ENCODE results near the gene FARS2. TPM values are rescaled to one million over a fixed set of nuclear protein-coding genes. Genes with fewer than 3 reads are reported as not detected.

The FARS2 gene
- total and polyA plus RNA-seq, 12 donors: 7.6 to 22.4 (median 20.8) TPM

DNA sequence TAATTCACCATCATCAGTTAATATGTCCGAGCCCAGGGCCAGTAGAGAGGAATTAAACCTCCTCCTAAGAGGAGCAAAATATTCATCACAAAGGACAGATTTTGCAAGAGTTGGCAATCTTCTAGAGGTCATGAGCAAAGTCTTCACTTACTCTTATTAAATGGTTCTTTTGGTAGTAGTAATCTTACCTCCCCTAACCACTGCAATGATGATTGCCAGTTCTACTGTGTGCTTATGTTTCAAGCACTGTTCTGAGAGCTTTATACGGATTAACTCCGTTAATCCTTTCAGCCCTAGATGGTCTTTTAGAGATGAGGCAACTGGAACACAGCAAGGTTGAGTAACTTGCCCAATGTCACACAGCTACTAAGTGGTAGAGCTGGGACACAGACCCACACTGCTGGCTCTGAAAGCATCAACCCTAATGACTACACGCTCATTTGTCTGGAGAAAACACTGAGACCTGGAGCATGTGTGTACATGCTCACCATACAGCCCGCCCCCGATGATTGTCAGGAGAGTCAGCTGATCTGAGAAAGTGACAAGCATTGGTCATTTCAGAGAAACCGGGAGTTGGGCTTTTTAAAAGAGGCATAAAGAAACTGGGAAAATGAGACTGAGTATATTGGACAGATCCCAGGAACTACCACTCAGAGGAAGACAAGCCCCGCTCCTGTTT lies 469.4 kb downstream of the FARS2 start:
- Histone ChIP-seq H3K27ac (no peak overlapping the region), H3K27me3 (no peaks in the 10 kb centered on the region), H3K9me3 (no peaks in the 10 kb centered on the region), H3K4me3 (no peak overlapping the region), H3K4me1 (peaks cover 0 to 11% (median 0%) of the 10 kb centered on the region in 9 donors), H3K36me3 (no peaks in the 10 kb centered on the region)
- no peak for DNase-seq
- intact Hi-C loops (cut with DNase I): no loop called here
- 95 to 98% methylated on average over 8 of the region's 8 CpGs for WGBS, 2 donors
- TF ChIP-seq, protein P1, sequence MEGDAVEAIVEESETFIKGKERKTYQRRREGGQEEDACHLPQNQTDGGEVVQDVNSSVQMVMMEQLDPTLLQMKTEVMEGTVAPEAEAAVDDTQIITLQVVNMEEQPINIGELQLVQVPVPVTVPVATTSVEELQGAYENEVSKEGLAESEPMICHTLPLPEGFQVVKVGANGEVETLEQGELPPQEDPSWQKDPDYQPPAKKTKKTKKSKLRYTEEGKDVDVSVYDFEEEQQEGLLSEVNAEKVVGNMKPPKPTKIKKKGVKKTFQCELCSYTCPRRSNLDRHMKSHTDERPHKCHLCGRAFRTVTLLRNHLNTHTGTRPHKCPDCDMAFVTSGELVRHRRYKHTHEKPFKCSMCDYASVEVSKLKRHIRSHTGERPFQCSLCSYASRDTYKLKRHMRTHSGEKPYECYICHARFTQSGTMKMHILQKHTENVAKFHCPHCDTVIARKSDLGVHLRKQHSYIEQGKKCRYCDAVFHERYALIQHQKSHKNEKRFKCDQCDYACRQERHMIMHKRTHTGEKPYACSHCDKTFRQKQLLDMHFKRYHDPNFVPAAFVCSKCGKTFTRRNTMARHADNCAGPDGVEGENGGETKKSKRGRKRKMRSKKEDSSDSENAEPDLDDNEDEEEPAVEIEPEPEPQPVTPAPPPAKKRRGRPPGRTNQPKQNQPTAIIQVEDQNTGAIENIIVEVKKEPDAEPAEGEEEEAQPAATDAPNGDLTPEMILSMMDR (IDR thresholded peaks at IDR 0.05): no peak
- ATAC-seq: no peak

DNA sequence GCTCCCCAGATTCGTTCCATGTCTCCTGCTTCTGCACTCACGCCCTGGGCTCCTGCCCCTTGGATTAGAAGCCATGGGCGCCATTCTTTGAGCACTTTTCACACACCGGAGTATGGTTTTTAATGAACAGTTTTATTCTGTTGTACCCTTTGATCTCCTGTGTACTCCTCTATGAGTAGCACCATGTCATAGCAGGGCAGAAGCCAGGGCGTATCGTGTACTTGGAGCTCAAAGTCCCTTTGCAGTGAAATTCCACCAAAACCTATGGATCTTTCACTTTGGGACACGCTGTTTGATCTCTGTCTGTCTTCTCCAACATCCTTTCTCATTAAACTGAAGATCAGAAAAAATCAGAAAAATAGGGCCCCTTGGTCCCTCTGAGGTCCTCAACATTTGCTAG lies 470.1 kb downstream of the FARS2 start:
- no peak for DNase-seq
- TF ChIP-seq, protein P1 (IDR thresholded peaks at IDR 0.05): no peak
- peaks cover 0 to 11% (median 0%) of the 10 kb centered on the region in 9 donors for H3K4me1 ChIP-seq
- intact Hi-C loops (cut with DNase I): no loop called here
- no peak overlapping the region for H3K27ac ChIP-seq
- H3K36me3 ChIP-seq: no peaks in the 10 kb centered on the region
- H3K27me3 ChIP-seq: no peaks in the 10 kb centered on the region
- ATAC-seq: no peak
- WGBS, 2 donors: 98 to 99% methylated on average over 7 of the region's 7 CpGs
- no peaks in the 10 kb centered on the region for H3K9me3 ChIP-seq
- H3K4me3 ChIP-seq: no peak overlapping the region

DNA sequence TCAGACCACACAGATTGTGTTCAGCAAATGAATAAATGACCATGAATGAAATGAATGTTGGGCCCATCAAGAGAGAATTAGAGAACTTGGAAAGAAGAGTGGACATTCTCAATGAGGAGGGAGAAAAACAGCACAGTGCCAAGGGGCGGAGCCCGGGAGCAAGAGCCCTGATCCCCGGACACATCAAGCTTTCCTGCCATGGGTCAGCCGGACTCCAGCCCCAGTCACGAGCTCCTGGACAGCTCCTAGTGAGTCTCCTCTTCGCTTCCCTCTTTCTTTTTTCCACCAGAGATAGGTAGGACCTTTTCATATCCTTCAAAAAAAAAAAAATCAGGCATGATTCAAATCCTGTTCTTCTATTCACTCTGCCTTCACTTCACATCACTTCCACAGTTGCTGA lies 471.2 kb downstream of the FARS2 start:
- H3K4me3 ChIP-seq: no peak overlapping the region
- no peak overlapping the region for H3K27ac ChIP-seq
- ATAC-seq (peak in 1 of 8 donors; percentile 41), DNase-seq (no peak)
- WGBS, 2 donors: 85 to 88% methylated on average over 6 of the region's 6 CpGs
- intact Hi-C loops (cut with DNase I): no loop called here
- no peaks in the 10 kb centered on the region for H3K9me3 ChIP-seq
- no peaks in the 10 kb centered on the region for H3K36me3 ChIP-seq
- H3K4me1 ChIP-seq: peaks cover 0 to 11% (median 0%) of the 10 kb centered on the region in 9 donors
- TF ChIP-seq, protein P1 (IDR thresholded peaks at IDR 0.05): no peak
- H3K27me3 ChIP-seq: no peaks in the 10 kb centered on the region

DNA sequence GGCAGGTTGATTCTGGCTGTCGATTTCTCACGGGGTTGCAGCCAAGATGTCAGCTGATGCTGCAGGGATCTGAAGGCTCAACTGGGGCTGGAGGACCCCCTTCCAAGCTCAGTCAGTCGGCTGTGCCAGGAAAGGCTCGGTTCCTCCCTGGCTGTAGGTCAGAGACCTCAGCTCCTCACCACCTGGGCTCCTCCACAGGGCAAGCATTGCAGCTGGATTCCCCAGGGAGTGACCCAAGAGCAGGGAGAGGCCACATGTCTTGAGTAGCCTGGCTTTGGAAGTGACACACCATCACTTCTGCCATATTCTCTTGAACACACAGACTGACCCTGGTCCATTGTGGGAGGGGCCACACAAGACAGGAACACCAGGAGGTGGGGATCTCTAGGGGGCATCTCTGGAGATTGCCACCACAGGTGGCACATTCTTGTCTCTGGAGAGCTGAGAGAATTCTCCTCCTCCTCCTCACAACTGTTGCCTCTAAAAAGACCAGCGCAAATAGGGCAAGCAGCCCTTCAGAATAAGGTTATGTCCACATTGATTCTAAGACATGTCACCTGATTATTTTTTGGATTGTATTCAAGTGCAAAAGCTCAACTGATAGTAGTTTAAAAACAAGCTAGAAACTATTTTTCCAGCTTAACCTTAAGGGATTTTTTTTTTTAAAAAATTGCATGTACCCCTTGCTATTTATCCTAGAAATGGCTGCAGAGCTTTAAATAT lies 474.9 kb downstream of the FARS2 start:
- intact Hi-C loops (cut with DNase I): no loop called here
- ATAC-seq: no peak
- DNase-seq: no peak
- H3K27ac ChIP-seq: no peak overlapping the region
- H3K4me1 ChIP-seq: peaks cover 0 to 3% (median 0%) of the 10 kb centered on the region in 9 donors
- no peaks in the 10 kb centered on the region for H3K27me3 ChIP-seq
- H3K4me3 ChIP-seq: no peak overlapping the region
- TF ChIP-seq, protein P1 (IDR thresholded peaks at IDR 0.05): no peak
- no peaks in the 10 kb centered on the region for H3K36me3 ChIP-seq
- 82 to 89% methylated on average over 5 of the region's 5 CpGs for WGBS, 2 donors
- no peaks in the 10 kb centered on the region for H3K9me3 ChIP-seq

All from heart right ventricle (tissue), 16 donors.